NCI-H1048 (cell line): ENCODE results near the gene DUSP8.

Experiments used
- DNase-seq: peaks from one replicate; lab custom pipeline; 2025; lab: John Stamatoyannopoulos, UW

DUSP8 gene

GRCh38 chr11:1553808-1554594 lies 18.1 kb downstream of the DUSP8 start:
- DNase-seq = no peak

GRCh38 chr11:1549338-1550330 lies 22.4 kb downstream of the DUSP8 start:
- no peak for DNase-seq

DNA sequence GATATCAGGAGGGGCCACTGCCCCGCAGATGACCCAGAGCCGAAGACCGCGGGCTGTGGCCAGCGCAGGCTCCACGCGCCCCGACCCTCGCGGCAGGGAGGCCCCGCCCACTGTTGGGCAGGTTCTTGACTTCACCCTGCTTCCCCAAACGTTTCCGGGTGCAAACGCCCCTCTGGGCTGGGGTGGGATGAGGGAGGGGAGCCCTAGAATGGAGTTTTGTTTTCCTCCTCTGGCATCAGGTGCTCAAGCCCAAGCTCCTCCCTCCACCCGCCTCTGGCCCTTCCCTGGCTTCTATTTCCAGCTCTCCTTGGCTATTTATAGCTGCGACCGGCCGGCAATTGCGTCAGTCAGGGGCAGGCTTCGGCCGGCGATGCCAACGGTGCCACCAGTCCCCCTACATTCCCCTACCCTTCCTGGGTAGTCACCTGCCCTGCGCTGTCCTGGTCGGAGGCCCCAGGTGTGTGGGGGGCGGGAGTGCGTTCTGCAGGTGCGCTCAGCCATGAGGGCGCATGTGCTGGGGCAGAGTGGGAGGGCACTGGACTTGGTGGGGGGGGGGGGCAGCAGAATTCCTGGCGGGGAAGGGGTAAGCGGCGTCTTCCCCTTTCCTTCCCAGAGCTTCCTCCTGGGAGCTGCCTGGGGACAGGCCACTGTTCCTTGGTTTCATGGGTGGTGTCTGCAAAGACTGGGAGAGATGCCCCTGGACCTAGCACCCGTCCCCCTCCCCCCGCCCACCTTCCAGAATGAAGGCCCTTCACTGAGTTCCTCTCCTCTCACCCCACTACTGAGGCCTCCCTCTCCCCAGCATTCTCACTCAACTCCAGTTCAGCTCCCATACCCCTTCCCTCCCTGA lies 23.6 kb downstream of the DUSP8 start:
- DNase-seq = no peak

GRCh38 chr11:1547467-1548098 lies 24.5 kb downstream of the DUSP8 start:
- DNase-seq = no peak

DNA sequence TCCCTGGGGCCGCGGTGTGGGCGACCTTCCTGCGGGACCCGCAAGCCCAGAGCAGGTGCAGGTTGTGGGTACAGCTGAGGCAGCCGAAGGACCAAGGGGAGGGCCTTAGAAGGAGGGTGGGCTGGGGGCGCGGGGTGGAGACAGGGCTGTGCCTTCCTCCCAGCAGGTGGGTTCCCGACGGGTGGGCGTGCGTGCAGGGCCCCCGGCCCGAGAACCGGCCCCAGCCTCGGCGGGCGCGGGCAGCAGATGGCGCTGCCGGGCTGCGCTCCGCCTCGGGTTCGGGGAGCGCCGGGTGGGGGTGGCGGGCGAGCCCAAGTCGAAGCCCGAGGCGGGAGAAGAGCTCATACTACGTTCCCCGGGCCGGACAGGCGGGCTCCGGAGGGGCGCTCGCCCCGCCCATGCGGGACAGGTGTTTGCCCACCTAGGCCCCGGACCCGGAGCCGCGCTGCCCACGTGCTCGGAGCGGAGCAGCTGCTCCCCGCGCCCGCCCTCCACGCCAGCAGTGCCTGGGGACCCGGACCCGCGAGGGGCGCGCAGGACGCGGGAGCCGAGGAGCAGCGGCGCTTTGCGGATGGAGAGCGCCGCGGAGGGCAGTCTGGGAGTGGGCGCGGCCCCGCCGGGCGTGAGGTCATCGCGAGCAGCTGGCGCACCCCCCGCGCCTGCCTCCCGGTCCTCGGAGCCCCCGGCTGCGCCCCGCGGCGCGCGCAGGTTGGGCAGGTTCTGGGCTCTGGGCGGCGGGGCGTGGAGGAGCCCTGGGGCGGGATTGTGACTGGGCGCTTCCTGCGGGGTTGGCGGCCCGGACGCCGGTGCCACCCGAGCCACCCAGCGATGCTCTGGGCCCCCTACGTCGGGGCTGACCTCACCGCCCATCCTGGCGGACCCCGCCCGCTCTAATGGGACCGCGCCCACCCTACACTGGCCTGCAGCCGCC lies 25.3 kb downstream of the DUSP8 start:
- DNase-seq = no peak

DNA sequence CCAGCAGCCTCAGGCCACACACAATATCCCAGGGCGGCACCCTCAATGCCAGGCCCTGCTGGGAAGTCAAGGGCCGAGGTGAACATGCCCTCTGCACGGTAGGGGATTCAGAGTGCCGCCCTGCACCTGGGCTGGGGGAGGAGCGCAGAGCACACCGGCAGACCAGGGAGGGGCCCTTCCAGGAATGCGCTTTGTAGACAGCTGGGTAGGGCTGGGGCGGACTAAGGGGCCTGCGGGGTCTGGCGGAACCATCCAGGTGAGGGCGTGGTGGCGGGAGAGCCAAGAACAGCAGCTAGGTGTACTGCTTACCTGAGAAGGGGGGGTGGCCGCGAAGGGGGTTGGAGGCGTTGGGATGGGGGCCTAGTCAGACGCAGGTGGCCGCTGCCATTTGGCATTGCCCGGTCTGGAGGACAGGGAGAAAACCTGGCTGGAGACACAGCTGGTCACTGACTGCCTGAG lies 26.0 kb downstream of the DUSP8 start:
- no peak for DNase-seq

GRCh38 chr11:1545432-1545831 lies 26.6 kb downstream of the DUSP8 start:
- no peak for DNase-seq

GRCh38 chr11:1544536-1544935 lies 27.5 kb downstream of the DUSP8 start:
- DNase-seq = no peak

DNA sequence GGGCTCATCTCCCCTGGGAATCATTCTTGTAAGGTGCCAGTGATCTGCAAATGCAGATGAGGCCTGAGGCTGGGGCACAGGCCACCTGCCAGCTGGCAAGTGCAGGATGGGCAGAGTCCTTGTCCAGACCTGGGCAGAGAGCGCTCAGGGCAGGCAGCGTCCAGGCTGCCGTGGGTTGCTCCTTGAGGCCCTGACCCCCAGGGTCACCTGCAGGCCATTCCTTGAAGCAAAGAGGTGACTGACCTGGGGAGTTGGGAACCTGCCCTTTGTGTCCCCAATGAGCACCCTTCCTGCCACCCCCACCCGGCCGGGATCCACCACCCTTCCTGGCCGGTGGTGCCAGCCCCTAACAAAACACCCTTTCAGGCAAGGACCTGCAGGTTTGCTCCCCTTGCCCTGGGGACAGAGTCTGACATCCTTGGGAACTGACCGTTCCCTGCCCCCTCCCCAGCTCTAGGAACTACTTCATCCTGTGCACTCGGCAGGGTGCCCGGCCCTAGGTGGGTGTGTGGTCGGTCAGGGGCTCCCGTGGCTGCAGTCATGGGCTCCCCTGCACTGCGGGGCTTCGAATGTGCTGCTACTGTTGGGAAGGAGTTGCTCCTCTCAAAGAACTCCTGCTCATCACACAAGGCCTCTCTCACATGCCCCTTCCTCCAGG lies 28.3 kb downstream of the DUSP8 start:
- DNase-seq = no peak

- no peak for DNase-seq
These were observed 29.8 kb downstream of the DUSP8 start for GRCh38 chr11:1542267-1542666.

DNA sequence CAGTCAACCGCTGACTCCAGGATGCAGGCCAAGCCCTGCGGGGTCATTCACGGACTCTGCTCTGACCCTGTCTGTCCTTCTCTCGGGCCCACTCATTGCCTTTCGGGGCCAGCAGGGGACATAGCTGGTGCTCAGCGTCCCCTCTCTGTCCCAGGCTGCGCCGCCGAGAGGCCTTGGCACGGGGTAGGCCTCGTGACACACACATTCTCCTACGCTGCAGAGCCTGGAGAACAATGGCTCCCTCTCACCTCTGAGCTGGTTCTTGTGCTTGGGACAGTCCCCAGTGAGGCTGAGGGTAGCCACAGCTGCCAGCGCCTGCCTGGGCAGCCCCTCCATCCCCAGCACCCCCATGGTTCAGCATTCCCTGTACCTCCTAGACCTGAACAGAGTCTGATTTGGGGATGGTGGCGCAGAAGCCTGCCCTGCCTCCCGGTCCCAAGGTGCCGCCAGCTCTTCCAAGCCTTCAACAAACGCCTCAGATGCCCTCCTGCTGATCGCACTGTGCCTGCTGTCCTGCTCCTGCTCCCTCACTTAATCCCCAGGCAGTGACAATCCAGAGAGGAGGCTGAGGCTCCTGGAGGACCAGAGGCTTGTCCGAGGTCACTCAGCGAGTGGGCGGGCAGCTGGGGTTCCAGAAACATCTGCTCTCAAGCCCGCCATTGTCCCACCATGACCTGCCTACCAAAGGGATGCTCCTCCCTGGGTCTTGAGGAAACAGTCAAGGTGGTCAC lies 30.4 kb downstream of the DUSP8 start:
- no peak for DNase-seq

- DNase-seq = no peak
These were observed 32.0 kb downstream of the DUSP8 start for GRCh38 chr11:1540074-1540473.

DNA sequence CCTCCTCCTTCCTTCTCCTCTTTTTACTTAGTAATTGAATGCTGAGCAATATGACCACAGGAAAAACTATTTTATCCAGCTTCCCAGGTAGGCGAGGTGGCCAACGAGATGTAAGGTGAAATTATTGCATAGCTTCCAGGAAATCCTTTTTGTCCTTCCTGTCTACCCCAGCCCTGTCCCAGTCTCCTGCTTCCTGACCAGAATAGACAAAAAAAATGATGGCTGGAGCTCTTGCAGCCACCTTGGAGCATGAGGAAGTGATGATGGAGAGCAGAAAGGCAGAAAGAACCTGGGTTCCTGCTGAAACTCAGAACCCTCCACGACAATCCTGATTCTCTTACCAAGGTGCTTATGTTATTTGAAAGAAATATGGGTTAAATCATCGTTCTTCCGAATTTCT lies 33.9 kb downstream of the DUSP8 start:
- no peak for DNase-seq

GRCh38 chr11:1536065-1536843 lies 35.8 kb downstream of the DUSP8 start:
- no peak for DNase-seq

DNA sequence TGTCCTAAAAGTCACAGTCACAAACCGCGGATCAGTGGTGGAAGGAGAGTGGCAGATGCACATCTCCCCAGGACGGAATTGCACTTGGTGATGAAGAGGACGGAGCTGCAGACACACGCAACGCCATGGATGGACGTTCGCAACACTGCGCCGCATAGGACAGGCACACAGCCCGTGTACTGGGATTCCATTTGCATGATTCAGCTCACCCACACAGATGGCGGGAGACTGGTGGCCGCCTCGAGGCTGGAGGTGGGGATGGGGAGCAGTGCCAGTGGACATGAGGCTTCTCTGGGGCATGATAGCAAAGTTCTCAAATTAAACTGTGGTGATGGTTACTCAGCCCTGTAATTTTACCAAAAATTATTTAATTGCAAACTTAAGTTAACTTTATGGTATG lies 37.4 kb downstream of the DUSP8 start:
- no peak for DNase-seq

GRCh38 chr11:1534171-1534570 lies 37.9 kb downstream of the DUSP8 start:
- no peak for DNase-seq

DNA sequence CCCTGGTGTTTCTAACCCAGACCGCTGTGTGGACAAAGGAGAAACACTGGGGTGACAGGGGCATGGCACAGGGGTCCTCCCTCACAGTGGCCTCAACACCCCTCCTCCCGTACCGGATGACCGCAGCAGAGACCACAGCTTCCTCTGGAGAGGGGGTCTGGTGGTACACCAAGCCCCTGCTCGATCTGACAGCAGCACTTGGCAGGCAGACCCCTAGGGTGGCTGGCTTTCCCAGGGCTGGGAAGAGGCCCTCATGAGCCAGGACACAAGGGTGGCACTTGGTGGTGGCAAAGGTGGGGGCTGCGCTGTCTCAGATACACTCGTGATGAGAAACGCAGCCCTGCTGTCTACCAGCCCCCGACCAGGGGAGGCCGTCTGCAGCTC lies 38.7 kb downstream of the DUSP8 start:
- no peak for DNase-seq

DNA sequence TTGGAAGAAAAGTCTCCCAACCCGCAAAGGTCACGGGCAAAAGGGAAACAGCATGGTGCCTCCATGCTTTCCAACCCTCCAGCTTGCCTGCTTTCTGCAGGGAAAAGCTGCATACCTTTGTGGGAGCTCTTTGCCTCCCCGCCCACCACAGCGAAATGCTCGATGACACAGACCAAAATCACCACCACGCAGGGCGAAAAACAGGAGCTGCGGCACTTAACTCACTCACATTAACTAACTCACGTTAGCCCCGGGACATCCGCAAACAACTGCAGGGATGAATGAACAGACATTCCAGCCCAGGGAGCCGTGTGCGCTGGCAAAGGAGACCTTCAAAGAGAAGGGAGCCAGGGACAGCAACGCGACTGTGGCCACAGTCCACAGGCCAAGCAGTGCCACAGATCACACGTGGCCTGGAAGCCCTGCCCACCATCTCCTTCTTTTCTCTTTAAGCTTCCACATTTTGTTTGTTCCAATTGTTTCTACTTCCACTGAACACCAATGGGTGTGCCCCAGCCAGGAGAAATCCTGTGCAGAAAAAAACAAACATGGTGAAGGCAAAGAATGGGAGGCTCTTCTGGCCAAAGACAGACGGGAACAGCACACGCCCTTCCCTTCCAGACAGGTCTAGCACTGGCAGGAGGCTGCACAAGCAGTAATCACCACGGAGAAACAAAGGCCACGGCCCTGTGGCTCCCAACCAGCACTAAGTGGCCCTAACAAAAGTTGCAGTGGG lies 39.3 kb downstream of the DUSP8 start:
- no peak for DNase-seq
